ENCODE results near the gene GARIN1A.

GRCh38 chr7:128673571-128673970 is 1.5 kb downstream of the GARIN1A start:
- TF ChIP-seq TARDBP (IDR thresholded peaks at IDR 0.05), result no peak
- no peak for TF ChIP-seq ARNT (IDR thresholded peaks at IDR 0.05)
- TF ChIP-seq NFRKB (IDR thresholded peaks at IDR 0.05), result no peak
- TF ChIP-seq PKNOX1 (IDR thresholded peaks at IDR 0.05), result no peak
- no peak for TF ChIP-seq SP1 (IDR thresholded peaks at IDR 0.05)
- no peak for TF ChIP-seq L3MBTL2 (conservative IDR thresholded peaks at IDR 0.05)
